IMR-90 (cell line): ENCODE measurements around the gene C22orf31. TPM values are rescaled to one million over a fixed set of nuclear protein-coding genes. Genes with fewer than 3 reads are reported as not detected.

Experiments
- ATAC-seq: fragments of 200-7000 bp; cut with Tn5 transposase; 2 replicates; pipeline ENCODE4 v1.9.1; 2020; ENCODE audit warnings: low read depth, mild to moderate bottlenecking, moderate library complexity
- BruUV-seq: library from RNA; stranded (reverse); fragments of 400-500 nt; replicated peaks from 2 replicates; lab custom pipeline; 2021; lab: Mats Ljungman, UMichigan
- CTCF ChIA-PET: fragments of 300-600 bp; formaldehyde crosslinking; extraction: SDS; loops from one replicate; lab custom pipeline; 2021; ENCODE audit warnings: antibody characterized with exemption; lab: Yijun Ruan, JAX
- POLR2A ChIA-PET: fragments of 300-600 bp; sonication (Branson Sonifier 250); formaldehyde crosslinking; loops from one replicate; lab custom pipeline; 2022; ENCODE audit warnings: antibody characterized with exemption; ENCODE audit not compliant: unreplicated experiment; lab: Charles Lee
- DNase-seq: peaks from one replicate; pipeline ENCODE4 v3.0.0; 2013
- H2AFZ ChIP-seq: replicated peaks from 2 replicates; pipeline ENCODE3; 2013; ENCODE audit warnings: low read length, mild to moderate bottlenecking; ENCODE audit not compliant: poor library complexity
- H2AK5ac ChIP-seq: 2 replicates; pipeline ENCODE4 v1.6.1; 2013; ENCODE audit warnings: low read depth, low read length, inconsistent platforms
- H2AK9ac ChIP-seq: replicated peaks from 2 replicates; pipeline ENCODE3; 2013; ENCODE audit warnings: mild to moderate bottlenecking, low read depth, low read length, moderate library complexity; ENCODE audit not compliant: poor library complexity
- H2BK120ac ChIP-seq: 2 replicates; pipeline ENCODE4 v1.6.1; 2013; ENCODE audit warnings: low read depth, low read length, inconsistent platforms
- H2BK15ac ChIP-seq: 3 replicates; pipeline ENCODE4 v1.6.1; 2013; ENCODE audit warnings: low read depth, low read length, inconsistent platforms
- H2BK20ac ChIP-seq: 2 replicates; pipeline ENCODE4 v1.6.1; 2013; ENCODE audit warnings: low read depth, mild to moderate bottlenecking, inconsistent platforms, low read length, moderate library complexity
- H2BK5ac ChIP-seq: 2 replicates; pipeline ENCODE4 v1.6.1; 2013; ENCODE audit warnings: mild to moderate bottlenecking, low read depth, low read length, inconsistent platforms; ENCODE audit not compliant: poor library complexity, severe bottlenecking
- H3K14ac ChIP-seq: replicated peaks from 2 replicates; pipeline ENCODE4 v1.6.1; 2013; ENCODE audit warnings: low read depth, low read length, inconsistent platforms
- H3K18ac ChIP-seq: 2 replicates; pipeline ENCODE4 v1.6.1; 2013; ENCODE audit warnings: low read depth, low read length, control low read depth
- H3K23ac ChIP-seq: 2 replicates; pipeline ENCODE4 v1.6.1; 2013; ENCODE audit warnings: low read depth, low read length, inconsistent platforms
- H3K27ac ChIP-seq: 2 replicates; pipeline ENCODE4 v1.5.1; 2013; ENCODE audit warnings: mild to moderate bottlenecking, control low read depth, low read length; ENCODE audit not compliant: insufficient read depth
- H3K27me3 ChIP-seq: 2 replicates; pipeline ENCODE4 v1.6.1; 2013; ENCODE audit warnings: low read length; ENCODE audit not compliant: control insufficient read depth, insufficient read depth
- H3K36me3 ChIP-seq: 2 replicates; pipeline ENCODE4 v1.6.1; 2013; ENCODE audit warnings: low read length, mixed read lengths; ENCODE audit not compliant: control insufficient read depth, insufficient read depth
- H3K4ac ChIP-seq: 2 replicates; pipeline ENCODE4 v1.6.1; 2013; ENCODE audit warnings: low read depth, low read length, inconsistent platforms
- H3K4me1 ChIP-seq: 2 replicates; pipeline ENCODE4 v1.6.1; 2013; ENCODE audit warnings: low read length, mixed read lengths; ENCODE audit not compliant: control insufficient read depth, insufficient read depth
- H3K4me2 ChIP-seq: 2 replicates; pipeline ENCODE4 v1.6.1; 2013; ENCODE audit warnings: low read depth, mild to moderate bottlenecking, control low read depth, low read length, moderate library complexity
- H3K4me3 ChIP-seq: 2 replicates; pipeline ENCODE4 v1.5.1; 2013; ENCODE audit warnings: low read depth, mild to moderate bottlenecking, control low read depth, low read length, moderate library complexity; ENCODE audit not compliant: insufficient read depth
- H3K56ac ChIP-seq: 2 replicates; pipeline ENCODE4 v1.6.1; 2013; ENCODE audit warnings: low read length, inconsistent platforms; ENCODE audit not compliant: insufficient read depth; ENCODE audit errors: extremely low read depth
- H3K79me1 ChIP-seq, 2 experiments: 2 replicates each; pipeline ENCODE4 v1.6.1; 2013; ENCODE audit warnings: low read length in 2 of 2, inconsistent platforms in 1 of 2, low read depth in 1 of 2
- H3K9ac ChIP-seq: 2 replicates; pipeline ENCODE4 v1.6.1; 2013; ENCODE audit warnings: low read depth, low read length, control low read depth
- H3K9me1 ChIP-seq: 2 replicates; pipeline ENCODE4 v1.6.1; 2013; ENCODE audit warnings: low read length, inconsistent platforms; ENCODE audit not compliant: insufficient read depth
- H3K9me3 ChIP-seq: 2 replicates; pipeline ENCODE4 v1.6.1; 2013; ENCODE audit warnings: low read length; ENCODE audit not compliant: control insufficient read depth, insufficient read depth
- H4K20me1 ChIP-seq: 2 replicates; pipeline ENCODE4 v1.6.1; 2013; ENCODE audit warnings: low read length, inconsistent platforms; ENCODE audit not compliant: insufficient read depth
- H4K5ac ChIP-seq: 2 replicates; pipeline ENCODE4 v1.6.1; 2013; ENCODE audit warnings: mild to moderate bottlenecking, low read depth, low read length, control low read depth
- H4K8ac ChIP-seq, 2 experiments: 2 replicates each; pipeline ENCODE4 v1.6.1; 2013; ENCODE audit warnings: low read depth in 2 of 2, low read length in 2 of 2, control low read depth in 1 of 2, inconsistent platforms in 1 of 2
- H4K91ac ChIP-seq: 2 replicates; pipeline ENCODE4 v1.6.1; 2013; ENCODE audit warnings: low read depth, low read length, inconsistent platforms; ENCODE audit not compliant: insufficient read depth
- CEBPB ChIP-seq: IDR thresholded peaks from 2 replicates; pipeline ENCODE4 v1.6.1; 2012; ENCODE audit warnings: low read depth, low read length, improper control_type of control experiment
- CHD1 ChIP-seq: IDR thresholded peaks from 2 replicates; pipeline ENCODE4 v1.6.1; 2012; ENCODE audit warnings: low read depth, low read length, improper control_type of control experiment
- POLR2A ChIP-seq: IDR thresholded peaks from 2 replicates; pipeline ENCODE4 v1.6.1; 2012; ENCODE audit warnings: mild to moderate bottlenecking, low read depth, low read length
- RCOR1 ChIP-seq: IDR thresholded peaks from 2 replicates; pipeline ENCODE4 v1.6.1; 2012; ENCODE audit warnings: mild to moderate bottlenecking, low read length, improper control_type of control experiment; ENCODE audit not compliant: insufficient replicate concordance
- RFX5 ChIP-seq: IDR thresholded peaks from 2 replicates; pipeline ENCODE4 v1.8.0; 2012; ENCODE audit warnings: low read depth, mild to moderate bottlenecking, low read length, moderate library complexity
- SMC3 ChIP-seq: fragments of 150-350 bp; IDR thresholded peaks from 2 replicates; pipeline ENCODE4 v1.6.1; 2016; ENCODE audit warnings: low read depth, mild to moderate bottlenecking, antibody characterized with exemption, low read length, moderate library complexity
- whole genome bisulfite sequencing, 2 experiments: methylation state at CpG; one replicate each; pipeline versions ENCODE4 v1.1.5 to v1.1.7; 2013; ENCODE audit warnings: missing lambda C conversion rate in 2 of 2; ENCODE audit not compliant: insufficient read length in 1 of 2; ENCODE audit errors: extremely low coverage in 2 of 2; 5-methylcytosine and 5-hydroxymethylcytosine counted together
- dilution Hi-C: fragments of 300-500 bp; cut with HindIII; formaldehyde crosslinking; loops from one replicate; pipeline ENCODE4 v1.14.3; 2018; ENCODE audit warnings: low sequenced_read_pairs; ENCODE audit not compliant: unreplicated experiment
- in situ Hi-C: fragments of 300-500 bp; cut with MboI; formaldehyde crosslinking; loops from 3 replicates; pipeline ENCODE4 v1.14.3; 2019; ENCODE audit warnings: low sequenced_read_pairs, inconsistent platforms, mixed read lengths
- intact Hi-C: fragments of 100-400 bp; cut with micrococcal nuclease; formaldehyde crosslinking; loops from 2 replicates; pipeline ENCODE4 v1.10.0; 2022
- polyA plus RNA-seq, 3 experiments: library from polyadenylated mRNA; depleted of rRNA; stranded (reverse); fragments of >200 nt; gene quantifications; 2 replicates each; pipeline ENCODE4 v1.2.3, GENCODE V29; 2012; ENCODE audit warnings: low replicate concordance in 1 of 3
- total RNA-seq: library from RNA; depleted of rRNA; stranded (reverse); fragments of >200 nt; gene quantifications from 2 replicates; pipeline ENCODE4 v1.2.3, GENCODE V29; 2012
- TF ChIP-seq, protein P1 (sequence below): conservative IDR thresholded peaks from 2 replicates; pipeline ENCODE4 v1.5.1; 2012; ENCODE audit warnings: mild to moderate bottlenecking, low read depth, low read length, improper control_type of control experiment

C22orf31 gene
- total and polyA plus RNA-seq, 2 of the 4 experiments (the other 2 are of a cell fraction): not detected

DNA sequence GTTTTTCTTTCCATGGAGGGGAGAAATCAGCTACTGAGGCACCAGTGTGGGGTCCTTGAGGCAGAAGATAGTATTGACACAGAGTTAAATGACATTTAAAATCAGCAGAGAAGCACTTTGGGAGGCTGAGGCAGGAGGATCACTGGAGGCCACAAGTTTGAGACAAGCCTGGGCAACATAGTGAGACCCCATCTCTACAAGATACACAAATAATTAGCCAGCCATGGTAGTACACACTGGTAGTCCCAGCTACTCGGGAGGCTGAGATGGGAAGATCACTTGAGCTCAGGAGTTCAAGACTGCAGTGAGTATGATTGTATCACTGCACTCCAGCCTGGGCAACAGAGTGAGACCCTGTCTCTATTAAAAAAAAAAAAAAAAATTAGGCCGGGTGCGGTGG, 49.3 kb upstream of the C22orf31 start:
- H2BK120ac ChIP-seq: no peak overlapping the region
- ChIA-PET POLR2A (no interaction called here), CTCF (no interaction called here)
- WGBS, 2 experiments: no CpG with 5 or more reads among the region's 3 CpGs
- intact Hi-C loops: no loop called here
- ATAC-seq (no peak), DNase-seq (no peak)
- H3K4ac ChIP-seq: no peak overlapping the region
- H3K14ac ChIP-seq: no peak overlapping the region
- no peak overlapping the region for H2BK15ac ChIP-seq
- no peak overlapping the region for H4K5ac ChIP-seq
- H3K23ac ChIP-seq: no peak overlapping the region
- in situ Hi-C loops: no loop called here
- dilution Hi-C loops: no loop called here
- H4K91ac ChIP-seq: no peak overlapping the region; the same call in 1 of the 2 replicates
- H3K27me3 ChIP-seq: no peaks in the 10 kb centered on the region
- H2BK5ac ChIP-seq: no peak overlapping the region
- no peak overlapping the region for H3K9ac ChIP-seq
- H3K18ac ChIP-seq: no peak overlapping the region
- H2AK5ac ChIP-seq: no peak overlapping the region; the same call in 1 of the 2 replicates
- no peaks in the 10 kb centered on the region for H4K20me1 ChIP-seq
- no peak overlapping the region for H4K8ac ChIP-seq
- H3K4me3 ChIP-seq: no peak overlapping the region
- BruUV-seq: no TSS peak
- no peak overlapping the region for H3K4me2 ChIP-seq
- no peaks in the 10 kb centered on the region for H3K36me3 ChIP-seq
- peaks cover 15% of the 10 kb centered on the region for H3K9me1 ChIP-seq
- H3K79me1 ChIP-seq: 0 out of 4 replicates have a peak, but pooled peaks cover 0 to 3% of the 10 kb centered on the region in 2 experiments
- no peak overlapping the region for H3K56ac ChIP-seq
- no peak overlapping the region for H2BK20ac ChIP-seq
- TF ChIP-seq RFX5 (no peak), POLR2A (no peak), RCOR1 (no peak), CHD1 (no peak), SMC3 (no peak), CEBPB (no peak)
- TF ChIP-seq, protein P1, sequence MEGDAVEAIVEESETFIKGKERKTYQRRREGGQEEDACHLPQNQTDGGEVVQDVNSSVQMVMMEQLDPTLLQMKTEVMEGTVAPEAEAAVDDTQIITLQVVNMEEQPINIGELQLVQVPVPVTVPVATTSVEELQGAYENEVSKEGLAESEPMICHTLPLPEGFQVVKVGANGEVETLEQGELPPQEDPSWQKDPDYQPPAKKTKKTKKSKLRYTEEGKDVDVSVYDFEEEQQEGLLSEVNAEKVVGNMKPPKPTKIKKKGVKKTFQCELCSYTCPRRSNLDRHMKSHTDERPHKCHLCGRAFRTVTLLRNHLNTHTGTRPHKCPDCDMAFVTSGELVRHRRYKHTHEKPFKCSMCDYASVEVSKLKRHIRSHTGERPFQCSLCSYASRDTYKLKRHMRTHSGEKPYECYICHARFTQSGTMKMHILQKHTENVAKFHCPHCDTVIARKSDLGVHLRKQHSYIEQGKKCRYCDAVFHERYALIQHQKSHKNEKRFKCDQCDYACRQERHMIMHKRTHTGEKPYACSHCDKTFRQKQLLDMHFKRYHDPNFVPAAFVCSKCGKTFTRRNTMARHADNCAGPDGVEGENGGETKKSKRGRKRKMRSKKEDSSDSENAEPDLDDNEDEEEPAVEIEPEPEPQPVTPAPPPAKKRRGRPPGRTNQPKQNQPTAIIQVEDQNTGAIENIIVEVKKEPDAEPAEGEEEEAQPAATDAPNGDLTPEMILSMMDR: no peak
- H2AK9ac ChIP-seq: no peak overlapping the region
- H3K4me1 ChIP-seq: peaks cover 22% of the 10 kb centered on the region
- H2AFZ ChIP-seq: no peak overlapping the region
- no peaks in the 10 kb centered on the region for H3K9me3 ChIP-seq
- no peak overlapping the region for H3K27ac ChIP-seq
